IgD-negative memory B cell (primary cell): Measurements from ENCODE around the gene KRTAP4-11. TPM values are rescaled to one million over a fixed set of nuclear protein-coding genes. Genes with fewer than 3 reads are reported as not detected.
A peak's percentile ranks its signal among the peaks of the same experiment; 100 is the strongest.
"Not testable (repeated sequence)": the region's sequence is repeated elsewhere in the genome, so short reads cannot be mapped to it uniquely, and the experiment has no call there.

Source experiments
- H3K27ac Mint-ChIP-seq, 3 donors: one replicate each; pipeline ENCODE4 v1.8.0; 2020 to 2022; ENCODE audit warnings: mild to moderate bottlenecking in 3 of 3, mixed read lengths in 3 of 3, moderate library complexity in 1 of 3
- H3K27me3 Mint-ChIP-seq: one replicate; pipeline ENCODE4 v1.8.0; 2021; ENCODE audit warnings: mixed read lengths
- H3K36me3 Mint-ChIP-seq: one replicate; pipeline ENCODE4 v1.8.0; 2020; ENCODE audit warnings: mild to moderate bottlenecking, mixed read lengths
- H3K4me1 Mint-ChIP-seq, 3 donors: one replicate each; pipeline ENCODE4 v1.8.0; 2020 to 2022; ENCODE audit warnings: mixed read lengths in 3 of 3, mild to moderate bottlenecking in 1 of 3
- H3K4me3 Mint-ChIP-seq, 4 donors: one replicate each; pipeline ENCODE4 v1.8.0; 2020 to 2022; ENCODE audit warnings: mild to moderate bottlenecking in 4 of 4, mixed read lengths in 4 of 4, moderate library complexity in 3 of 4
- H3K9me3 Mint-ChIP-seq, 3 donors: one replicate each; pipeline ENCODE4 v1.8.0; 2020 to 2021; ENCODE audit warnings: mixed read lengths in 3 of 3, mild to moderate bottlenecking in 1 of 3
- polyA plus RNA-seq: library from polyadenylated mRNA; unstranded; fragments of 300-500 nt; fragmentation: Illumina TruSeq; gene quantifications from one replicate; pipeline ENCODE4 v1.2.3, GENCODE V29; 2021

KRTAP4-11 gene
- polyA plus RNA-seq: not detected

- H3K27ac Mint-ChIP-seq: peak within 1 kb of the TSS; percentile 15 to 63 (median 49)
- not testable (repeated sequence) for H3K27me3 Mint-ChIP-seq, H3K9me3 Mint-ChIP-seq, H3K36me3 Mint-ChIP-seq
- H3K4me1 Mint-ChIP-seq: peaks cover 2 to 43% (median 35%) of the 10 kb centered on the region in 3 donors
- H3K4me3 Mint-ChIP-seq: peak within 1 kb of the TSS in 2 of 4 donors; percentile 25 to 85
Measured at GRCh38 chr17:41117846-41118386, at the start of gene KRTAP4-11. Gene KRTAP4-11 (minus strand): TSS chr17:41118373. CDS start chr17:41118315, 58 bp downstream.

- Mint-ChIP-seq H3K9me3 (no peaks in the 10 kb centered on the region), H3K36me3 (no peaks in the 10 kb centered on the region), H3K27ac (no peak overlapping the region)
Measured at GRCh38 chr17:41167561-41167960, 49.4 kb upstream of the KRTAP4-11 start.

GRCh38 chr17:41163828-41164227 is 45.7 kb upstream of the KRTAP4-11 start:
- H3K36me3 Mint-ChIP-seq: no peaks in the 10 kb centered on the region
- H3K4me3 Mint-ChIP-seq: no peak overlapping the region
- H3K4me1 Mint-ChIP-seq: peaks cover 0 to 1% (median 0%) of the 10 kb centered on the region in 3 donors
- no peak overlapping the region for H3K27ac Mint-ChIP-seq
- H3K27me3 Mint-ChIP-seq: peaks cover 10% of the 10 kb centered on the region
- H3K9me3 Mint-ChIP-seq: no peaks in the 10 kb centered on the region

More at GRCh38 chr17:41167561-41167960, 49.4 kb upstream of the KRTAP4-11 start:
- peaks cover 0 to 2% (median 0%) of the 10 kb centered on the region in 3 donors for H3K4me1 Mint-ChIP-seq
- no peak overlapping the region for H3K4me3 Mint-ChIP-seq
- peaks cover 5% of the 10 kb centered on the region for H3K27me3 Mint-ChIP-seq

GRCh38 chr17:41160648-41161047 is 42.5 kb upstream of the KRTAP4-11 start, which contains the start of gene KRTAP4-4:
Gene KRTAP4-4 (minus strand): TSS chr17:41160748. CDS start chr17:41160691, 57 bp downstream.
- Mint-ChIP-seq H3K27ac (no peak within 1 kb of the TSS), H3K4me1 (peaks cover 0 to 1% (median 0%) of the 10 kb centered on the region in 3 donors), H3K4me3 (no peak within 1 kb of the TSS), H3K36me3 (no peaks in the 10 kb centered on the region), H3K9me3 (peaks cover 0 to 3% (median 0%) of the 10 kb centered on the region in 3 donors), H3K27me3 (peaks cover 11% of the 10 kb centered on the region)

GRCh38 chr17:41160190-41160589 is 42.0 kb upstream of the KRTAP4-11 start:
- H3K4me3 Mint-ChIP-seq, H3K9me3 Mint-ChIP-seq, H3K4me1 Mint-ChIP-seq, H3K27ac Mint-ChIP-seq, H3K36me3 Mint-ChIP-seq: not testable (repeated sequence)
- peaks cover 13% of the 10 kb centered on the region for H3K27me3 Mint-ChIP-seq

GRCh38 chr17:41153856-41154255 is 35.7 kb upstream of the KRTAP4-11 start:
- H3K4me3 Mint-ChIP-seq: no peak overlapping the region

GRCh38 chr17:41151525-41151924 is 33.4 kb upstream of the KRTAP4-11 start:
- Mint-ChIP-seq H3K27ac (no peak overlapping the region), H3K4me1 (peaks cover 0 to 3% (median 0%) of the 10 kb centered on the region in 3 donors), H3K36me3 (no peaks in the 10 kb centered on the region), H3K4me3 (no peak overlapping the region), H3K9me3 (peaks cover 0 to 2% (median 1%) of the 10 kb centered on the region in 3 donors), H3K27me3 (peaks cover 12% of the 10 kb centered on the region)

More at GRCh38 chr17:41153856-41154255, 35.7 kb upstream of the KRTAP4-11 start:
- H3K36me3 Mint-ChIP-seq: no peaks in the 10 kb centered on the region
- H3K4me1 Mint-ChIP-seq: peaks cover 0 to 3% (median 0%) of the 10 kb centered on the region in 3 donors
- no peak overlapping the region for H3K27ac Mint-ChIP-seq
- peaks cover 0 to 3% (median 0%) of the 10 kb centered on the region in 3 donors for H3K9me3 Mint-ChIP-seq
- peaks cover 14% of the 10 kb centered on the region for H3K27me3 Mint-ChIP-seq

- no peak overlapping the region for H3K4me3 Mint-ChIP-seq
- no peaks in the 10 kb centered on the region for H3K36me3 Mint-ChIP-seq
- H3K27me3 Mint-ChIP-seq: peaks cover 10% of the 10 kb centered on the region
- no peak overlapping the region for H3K27ac Mint-ChIP-seq
- peaks cover 0 to 1% (median 0%) of the 10 kb centered on the region in 3 donors for H3K9me3 Mint-ChIP-seq
- peaks cover 0 to 3% (median 0%) of the 10 kb centered on the region in 3 donors for H3K4me1 Mint-ChIP-seq
Measured at GRCh38 chr17:41150026-41150425, 31.9 kb upstream of the KRTAP4-11 start.

- H3K27ac Mint-ChIP-seq: no peak within 1 kb of the TSS
- peaks cover 7% of the 10 kb centered on the region for H3K27me3 Mint-ChIP-seq
- H3K9me3 Mint-ChIP-seq: peaks cover 0 to 1% (median 0%) of the 10 kb centered on the region in 3 donors
- H3K4me3 Mint-ChIP-seq: no peak within 1 kb of the TSS
- H3K4me1 Mint-ChIP-seq: peaks cover 0 to 3% (median 0%) of the 10 kb centered on the region in 3 donors
- no peaks in the 10 kb centered on the region for H3K36me3 Mint-ChIP-seq
Measured at GRCh38 chr17:41149652-41149985, 31.4 kb upstream of the KRTAP4-11 start, which contains the start of gene KRTAP4-5. Gene KRTAP4-5 (minus strand): TSS chr17:41149825. CDS start chr17:41149767, 58 bp downstream.

- H3K9me3 Mint-ChIP-seq, H3K27ac Mint-ChIP-seq, H3K4me3 Mint-ChIP-seq, H3K36me3 Mint-ChIP-seq, H3K27me3 Mint-ChIP-seq, H3K4me1 Mint-ChIP-seq: not testable (repeated sequence)
Measured at GRCh38 chr17:41148971-41149651, 30.9 kb upstream of the KRTAP4-11 start.

- Mint-ChIP-seq H3K27me3 (peaks cover 3% of the 10 kb centered on the region), H3K27ac (no peak overlapping the region), H3K36me3 (no peaks in the 10 kb centered on the region), H3K4me3 (no peak overlapping the region), H3K4me1 (peaks cover 0 to 5% (median 3%) of the 10 kb centered on the region in 3 donors), H3K9me3 (peaks cover 3 to 14% (median 5%) of the 10 kb centered on the region in 3 donors)
Measured at GRCh38 chr17:41147531-41148204, 29.5 kb upstream of the KRTAP4-11 start.

- H3K36me3 Mint-ChIP-seq: no peaks in the 10 kb centered on the region
- peaks cover 5 to 24% (median 7%) of the 10 kb centered on the region in 3 donors for H3K9me3 Mint-ChIP-seq
- H3K27ac Mint-ChIP-seq: no peak overlapping the region
- peaks cover 5% of the 10 kb centered on the region for H3K27me3 Mint-ChIP-seq
- no peak overlapping the region for H3K4me3 Mint-ChIP-seq
- peaks cover 0 to 8% (median 4%) of the 10 kb centered on the region in 3 donors for H3K4me1 Mint-ChIP-seq
Measured at GRCh38 chr17:41145261-41145660, 27.1 kb upstream of the KRTAP4-11 start.

GRCh38 chr17:41144846-41145245 is 26.7 kb upstream of the KRTAP4-11 start:
- Mint-ChIP-seq H3K36me3 (no peaks in the 10 kb centered on the region), H3K4me3 (no peak overlapping the region), H3K4me1 (peaks cover 0 to 8% (median 4%) of the 10 kb centered on the region in 3 donors), H3K27ac (no peak overlapping the region), H3K9me3 (peaks cover 5 to 24% (median 7%) of the 10 kb centered on the region in 3 donors), H3K27me3 (peaks cover 5% of the 10 kb centered on the region)

GRCh38 chr17:41141361-41141760 is 23.2 kb upstream of the KRTAP4-11 start:
- H3K4me3 Mint-ChIP-seq: no peak overlapping the region
- H3K9me3 Mint-ChIP-seq: peaks cover 11 to 32% (median 11%) of the 10 kb centered on the region in 3 donors
- H3K27me3 Mint-ChIP-seq: peaks cover 3% of the 10 kb centered on the region
- no peak overlapping the region for H3K27ac Mint-ChIP-seq
- H3K4me1 Mint-ChIP-seq: peaks cover 1 to 7% (median 4%) of the 10 kb centered on the region in 3 donors
- H3K36me3 Mint-ChIP-seq: no peaks in the 10 kb centered on the region
